ENCODE results near the gene PCSK2.
"Not testable (repeated sequence)": the region's sequence is repeated elsewhere in the genome, so short reads cannot be mapped to it uniquely, and the experiment has no call there.

GRCh38 chr20:17219856-17220255, 7.0 kb upstream of the PCSK2 start:
- not testable (repeated sequence) for TF ChIP-seq CTCF, POLR2A (IDR thresholded peaks at IDR 0.05)
